BE2C (cell line): ENCODE measurements around the gene CLDN5. TPM values are rescaled to one million over a fixed set of nuclear protein-coding genes. Genes with fewer than 3 reads are reported as not detected.

Experiments used
- DNase-seq: peaks from one replicate; pipeline ENCODE4 v3.0.0-alpha.2; 2020
- H3K27me3 ChIP-seq: fragments of 250-450 bp; sonication (Bioruptor Pico); 2 replicates; pipeline ENCODE4 v1.5.1; 2020; ENCODE audit warnings: mild to moderate bottlenecking
- H3K36me3 ChIP-seq: fragments of 250-450 bp; sonication (Bioruptor Pico); 2 replicates; pipeline ENCODE4 v1.5.1; 2020; ENCODE audit warnings: mild to moderate bottlenecking
- H3K4me1 ChIP-seq: fragments of 250-450 bp; sonication (Bioruptor Pico); 2 replicates; pipeline ENCODE4 v1.5.1; 2020
- H3K4me3 ChIP-seq: 2 replicates; pipeline ENCODE4 v1.5.1; 2011; ENCODE audit warnings: low read depth, low read length
- H3K9me3 ChIP-seq: fragments of 250-450 bp; sonication (Bioruptor Pico); 2 replicates; pipeline ENCODE4 v1.5.1; 2020
- CTCF ChIP-seq: IDR thresholded peaks from 2 replicates; pipeline ENCODE4 v1.5.1; 2012; ENCODE audit warnings: mild to moderate bottlenecking, low read depth, low read length
- polyA plus RNA-seq: library from polyadenylated mRNA; unstranded; fragments of >200 nt; gene quantifications from one replicate; pipeline ENCODE4 v1.2.1, GENCODE V29; 2012; ENCODE audit warnings: low read depth, missing spikeins; ENCODE audit not compliant: insufficient read length, insufficient read depth

CLDN5 gene
- 0.32 TPM for polyA plus RNA-seq

GRCh38 chr22:19524170-19525115, at the start of gene CLDN5:
CLDN5 (minus strand) TSS chr22:19524410; CDS start chr22:19524255, 155 bp downstream.
- Histone ChIP-seq H3K9me3 (no peaks in the 10 kb centered on the region), H3K4me3 (no peak within 1 kb of the TSS), H3K4me1 (peaks cover 10% of the 10 kb centered on the region), H3K36me3 (no peaks in the 10 kb centered on the region; the same call in 1 of the 2 replicates), H3K27me3 (no peaks in the 10 kb centered on the region)
- no peak for DNase-seq
- no peak for TF ChIP-seq CTCF

- no peak for DNase-seq
- H3K4me3 ChIP-seq, result no peak overlapping the region
- H3K27me3 ChIP-seq, result no peaks in the 10 kb centered on the region
- H3K9me3 ChIP-seq, result no peaks in the 10 kb centered on the region
- no peak for TF ChIP-seq CTCF
- no peaks in the 10 kb centered on the region for H3K4me1 ChIP-seq
- H3K36me3 ChIP-seq, result no peaks in the 10 kb centered on the region
These were observed 47.8 kb upstream of the CLDN5 start for GRCh38 chr22:19571995-19572394.

GRCh38 chr22:19571207-19571795, 47.1 kb upstream of the CLDN5 start:
- no peaks in the 10 kb centered on the region for H3K36me3 ChIP-seq
- TF ChIP-seq CTCF, result no peak
- no peak for DNase-seq
- no peaks in the 10 kb centered on the region for H3K4me1 ChIP-seq
- no peaks in the 10 kb centered on the region for H3K27me3 ChIP-seq
- no peak overlapping the region for H3K4me3 ChIP-seq
- no peaks in the 10 kb centered on the region for H3K9me3 ChIP-seq

GRCh38 chr22:19569976-19570375, 45.8 kb upstream of the CLDN5 start:
- no peaks in the 10 kb centered on the region for H3K4me1 ChIP-seq

GRCh38 chr22:19569276-19569640, 45.0 kb upstream of the CLDN5 start:
- no peaks in the 10 kb centered on the region for H3K27me3 ChIP-seq
- no peak overlapping the region for H3K4me3 ChIP-seq
- TF ChIP-seq CTCF, result no peak
- no peak for DNase-seq
- no peaks in the 10 kb centered on the region for H3K4me1 ChIP-seq
- H3K36me3 ChIP-seq, result no peaks in the 10 kb centered on the region
- no peaks in the 10 kb centered on the region for H3K9me3 ChIP-seq

More at GRCh38 chr22:19569976-19570375, 45.8 kb upstream of the CLDN5 start:
- no peaks in the 10 kb centered on the region for H3K36me3 ChIP-seq
- no peak for TF ChIP-seq CTCF
- no peaks in the 10 kb centered on the region for H3K9me3 ChIP-seq
- H3K27me3 ChIP-seq, result no peaks in the 10 kb centered on the region
- DNase-seq, result no peak
- H3K4me3 ChIP-seq, result no peak overlapping the region
